MM.1S (cell line): ENCODE measurements around the gene AGAP2.
"Not testable (repeated sequence)": the region's sequence is repeated elsewhere in the genome, so short reads cannot be mapped to it uniquely, and the experiment has no call there.

Source experiments
- DNase-seq: peaks from one replicate; pipeline ENCODE4 v3.0.0-alpha.2; 2015
- H2AFZ ChIP-seq: fragments of 300-600 bp; sonication (generic); 2 replicates; pipeline ENCODE4 v1.6.0; 2016; ENCODE audit warnings: antibody characterized with exemption, low read length
- H3F3A ChIP-seq: fragments of 300-600 bp; sonication (generic); 2 replicates; pipeline ENCODE4 v1.6.1; 2016; ENCODE audit warnings: mild to moderate bottlenecking, antibody characterized with exemption, low read length, moderate library complexity, mixed read lengths; ENCODE audit not compliant: insufficient read depth
- H3K27ac ChIP-seq: fragments of 300-600 bp; sonication (generic); 2 replicates; pipeline ENCODE4 v1.5.1; 2016; ENCODE audit warnings: mild to moderate bottlenecking, low read length
- H3K27me3 ChIP-seq: fragments of 300-600 bp; sonication (generic); replicated peaks from 2 replicates; pipeline ENCODE4 v1.6.0; 2016; ENCODE audit warnings: low read length; ENCODE audit not compliant: insufficient read depth
- H3K36me3 ChIP-seq: fragments of 300-600 bp; sonication (generic); replicated peaks from 2 replicates; pipeline ENCODE4 v1.6.1; 2016; ENCODE audit warnings: mild to moderate bottlenecking, low read length, mixed read lengths; ENCODE audit not compliant: insufficient read depth
- H3K4me1 ChIP-seq: fragments of 300-600 bp; sonication (generic); 2 replicates; pipeline ENCODE4 v1.6.1; 2016; ENCODE audit warnings: low read length, mixed read lengths
- H3K4me2 ChIP-seq: fragments of 300-600 bp; sonication (generic); 2 replicates; pipeline ENCODE4 v1.6.0; 2016; ENCODE audit warnings: low read depth, low read length
- H3K4me3 ChIP-seq: fragments of 300-600 bp; sonication (generic); 2 replicates; pipeline ENCODE4 v1.5.1; 2016; ENCODE audit warnings: low read length, mixed read lengths
- H3K79me2 ChIP-seq: fragments of 300-600 bp; sonication (generic); 2 replicates; pipeline ENCODE4 v1.6.1; 2016; ENCODE audit warnings: mixed run types, low read length, mixed read lengths
- H3K9ac ChIP-seq: fragments of 300-600 bp; sonication (generic); 2 replicates; pipeline ENCODE4 v1.6.1; 2016; ENCODE audit warnings: low read length, mixed read lengths
- H3K9me2 ChIP-seq: fragments of 300-600 bp; sonication (generic); replicated peaks from 2 replicates; pipeline ENCODE4 v1.6.1; 2016; ENCODE audit warnings: mild to moderate bottlenecking, low read length, mixed read lengths; ENCODE audit not compliant: insufficient read depth
- H3K9me3 ChIP-seq: fragments of 300-600 bp; sonication (generic); replicated peaks from 2 replicates; pipeline ENCODE4 v1.6.1; 2016; ENCODE audit warnings: mild to moderate bottlenecking, low read length, mixed read lengths; ENCODE audit not compliant: insufficient read depth
- H4K20me1 ChIP-seq: fragments of 300-600 bp; sonication (generic); 2 replicates; pipeline ENCODE4 v1.6.1; 2016; ENCODE audit warnings: mild to moderate bottlenecking, low read length, moderate library complexity, mixed read lengths; ENCODE audit not compliant: insufficient read depth
- EZH2 ChIP-seq: fragments of 300-600 bp; sonication (generic); optimal IDR thresholded peaks from 2 replicates; pipeline ENCODE3; 2017; ENCODE audit warnings: low read depth, mild to moderate bottlenecking, antibody characterized with exemption, low read length, mixed read lengths
- EZH2phosphoT487 ChIP-seq: fragments of 300-600 bp; sonication (generic); IDR thresholded peaks from 2 replicates; pipeline ENCODE4 v1.6.1; 2018; ENCODE audit warnings: antibody characterized with exemption, low read length
- TF ChIP-seq, protein P1 (sequence below): fragments of 300-600 bp; sonication (generic); IDR thresholded peaks from 2 replicates; pipeline ENCODE4 v1.5.1; 2016; ENCODE audit warnings: antibody characterized with exemption, low read length, mixed read lengths

Gene AGAP2

GRCh38 chr12:57715786-57716185, 22.8 kb downstream of the AGAP2 start:
- Histone ChIP-seq H3K9ac (no peak overlapping the region), H3K27ac (no peak overlapping the region), H3K79me2 (no peaks in the 10 kb centered on the region), H4K20me1 (no peaks in the 10 kb centered on the region), H3K4me1 (no peaks in the 10 kb centered on the region), H3K9me3 (no peaks in the 10 kb centered on the region), H3K9me2 (no peaks in the 10 kb centered on the region), H2AFZ (no peak overlapping the region), H3K36me3 (no peaks in the 10 kb centered on the region; the same call in none of the 2 replicates), H3K4me3 (no peak overlapping the region), H3F3A (no peaks in the 10 kb centered on the region), H3K4me2 (no peak overlapping the region), H3K27me3 (no peaks in the 10 kb centered on the region)
- no peak for TF ChIP-seq EZH2
- TF ChIP-seq, protein P1, sequence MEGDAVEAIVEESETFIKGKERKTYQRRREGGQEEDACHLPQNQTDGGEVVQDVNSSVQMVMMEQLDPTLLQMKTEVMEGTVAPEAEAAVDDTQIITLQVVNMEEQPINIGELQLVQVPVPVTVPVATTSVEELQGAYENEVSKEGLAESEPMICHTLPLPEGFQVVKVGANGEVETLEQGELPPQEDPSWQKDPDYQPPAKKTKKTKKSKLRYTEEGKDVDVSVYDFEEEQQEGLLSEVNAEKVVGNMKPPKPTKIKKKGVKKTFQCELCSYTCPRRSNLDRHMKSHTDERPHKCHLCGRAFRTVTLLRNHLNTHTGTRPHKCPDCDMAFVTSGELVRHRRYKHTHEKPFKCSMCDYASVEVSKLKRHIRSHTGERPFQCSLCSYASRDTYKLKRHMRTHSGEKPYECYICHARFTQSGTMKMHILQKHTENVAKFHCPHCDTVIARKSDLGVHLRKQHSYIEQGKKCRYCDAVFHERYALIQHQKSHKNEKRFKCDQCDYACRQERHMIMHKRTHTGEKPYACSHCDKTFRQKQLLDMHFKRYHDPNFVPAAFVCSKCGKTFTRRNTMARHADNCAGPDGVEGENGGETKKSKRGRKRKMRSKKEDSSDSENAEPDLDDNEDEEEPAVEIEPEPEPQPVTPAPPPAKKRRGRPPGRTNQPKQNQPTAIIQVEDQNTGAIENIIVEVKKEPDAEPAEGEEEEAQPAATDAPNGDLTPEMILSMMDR, result no peak
- no peak for TF ChIP-seq EZH2phosphoT487
- no peak for DNase-seq

- not testable (repeated sequence) for H3K4me3 ChIP-seq, H3K27ac ChIP-seq, H3F3A ChIP-seq, H2AFZ ChIP-seq, H3K9ac ChIP-seq, H3K4me2 ChIP-seq, H3K79me2 ChIP-seq, H4K20me1 ChIP-seq, DNase-seq, H3K36me3 ChIP-seq, H3K9me2 ChIP-seq, H3K4me1 ChIP-seq, H3K27me3 ChIP-seq, H3K9me3 ChIP-seq
Measured at GRCh38 chr12:57715036-57715748, 23.4 kb downstream of the AGAP2 start.

DNA sequence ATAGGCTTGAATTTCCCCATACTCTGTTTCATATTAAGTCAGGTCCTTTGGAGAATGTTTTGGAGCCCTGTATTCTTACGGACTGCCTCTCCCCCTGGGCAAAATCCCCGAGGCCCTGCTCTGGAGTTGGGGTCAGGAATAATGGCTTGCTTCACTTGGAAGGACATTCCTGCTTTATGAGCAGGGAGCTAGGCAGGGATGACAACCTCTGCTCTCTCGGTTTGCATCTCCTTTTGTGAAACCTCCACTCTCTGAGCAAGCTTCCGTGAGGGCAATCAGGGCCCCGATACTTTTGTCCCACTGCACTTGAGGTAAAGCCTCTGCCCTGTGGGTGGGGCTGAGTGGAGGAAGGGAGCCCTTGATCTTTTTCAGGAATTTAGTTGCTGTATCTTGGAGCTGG, 25.3 kb downstream of the AGAP2 start:
- Histone ChIP-seq H3K79me2 (no peaks in the 10 kb centered on the region), H4K20me1 (no peaks in the 10 kb centered on the region), H3K27me3 (no peaks in the 10 kb centered on the region), H3K36me3 (no peaks in the 10 kb centered on the region; the same call in 1 of the 2 replicates), H3K4me3 (no peak overlapping the region), H3K4me1 (no peaks in the 10 kb centered on the region), H2AFZ (no peak overlapping the region), H3K4me2 (no peak overlapping the region), H3K27ac (no peak overlapping the region), H3K9me3 (no peaks in the 10 kb centered on the region), H3K9me2 (no peaks in the 10 kb centered on the region), H3F3A (no peaks in the 10 kb centered on the region), H3K9ac (no peak overlapping the region)
- TF ChIP-seq EZH2phosphoT487 (no peak), EZH2 (no peak)
- TF ChIP-seq, protein P1, result no peak
- no peak for DNase-seq

DNA sequence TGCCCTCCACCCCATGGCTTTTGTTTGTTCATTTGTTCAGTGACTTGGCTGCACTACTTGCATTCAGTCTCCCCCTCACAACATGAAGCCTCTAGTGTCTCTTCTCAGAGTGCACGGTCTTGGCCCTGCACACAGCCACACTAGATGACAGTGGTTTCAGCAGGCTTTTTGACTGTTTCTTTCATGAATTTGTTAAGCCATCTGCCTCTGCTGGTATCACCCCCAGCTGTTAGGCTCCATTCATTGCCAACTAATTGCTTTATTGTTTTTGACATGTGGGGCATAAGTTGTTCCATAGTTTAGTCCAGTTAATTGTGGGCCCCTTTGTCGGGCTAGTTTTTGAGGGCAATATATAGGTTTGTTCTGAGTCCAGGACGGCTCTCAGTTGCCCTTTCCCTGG, 25.8 kb downstream of the AGAP2 start:
- Histone ChIP-seq H3K9me3 (no peaks in the 10 kb centered on the region), H3K36me3 (no peaks in the 10 kb centered on the region; the same call in 1 of the 2 replicates), H3F3A (no peaks in the 10 kb centered on the region), H3K4me3 (no peak overlapping the region), H3K9ac (no peak overlapping the region), H3K9me2 (no peaks in the 10 kb centered on the region), H3K27ac (no peak overlapping the region), H2AFZ (no peak overlapping the region), H3K79me2 (no peaks in the 10 kb centered on the region), H3K4me2 (no peak overlapping the region), H4K20me1 (no peaks in the 10 kb centered on the region), H3K4me1 (no peaks in the 10 kb centered on the region), H3K27me3 (no peaks in the 10 kb centered on the region)
- no peak for DNase-seq
- TF ChIP-seq, protein P1, result no peak
- TF ChIP-seq EZH2 (no peak), EZH2phosphoT487 (no peak)
